Epithelial cell of esophagus (primary cell): ENCODE data around the gene EFNA5.

Experiments
- DNase-seq: peaks from one replicate; pipeline ENCODE4 v3.0.0; 2010; ENCODE audit warnings: low read depth
- H3K4me3 ChIP-seq: 2 replicates; pipeline ENCODE4 v1.5.1; 2011; ENCODE audit warnings: mild to moderate bottlenecking, low read length, control low read depth
- CTCF ChIP-seq: IDR thresholded peaks from 2 replicates; pipeline ENCODE4 v1.5.1; 2011; ENCODE audit warnings: low read depth, mild to moderate bottlenecking, low read length, control low read depth, inconsistent platforms; ENCODE audit not compliant: insufficient read depth; ENCODE audit errors: missing control alignments

EFNA5 gene

GRCh38 chr5:107617052-107617451 lies 53.7 kb downstream of the EFNA5 start:
- no peak for TF ChIP-seq CTCF
- H3K4me3 ChIP-seq: no peak overlapping the region
- DNase-seq: no peak

GRCh38 chr5:107616213-107616612 lies 54.5 kb downstream of the EFNA5 start:
- no peak for TF ChIP-seq CTCF
- H3K4me3 ChIP-seq: no peak overlapping the region
- DNase-seq: no peak

- no peak for DNase-seq
- TF ChIP-seq CTCF: no peak
- H3K4me3 ChIP-seq: no peak overlapping the region
Measured at GRCh38 chr5:107615299-107615817, 55.4 kb downstream of the EFNA5 start.

- H3K4me3 ChIP-seq: no peak overlapping the region
- DNase-seq: no peak
- no peak for TF ChIP-seq CTCF
Measured at GRCh38 chr5:107612541-107612940, 58.2 kb downstream of the EFNA5 start.

GRCh38 chr5:107610798-107611197 lies 59.9 kb downstream of the EFNA5 start:
- TF ChIP-seq CTCF: no peak
- no peak overlapping the region for H3K4me3 ChIP-seq
- no peak for DNase-seq

GRCh38 chr5:107607671-107608345 lies 62.9 kb downstream of the EFNA5 start:
- DNase-seq: peak; percentile 56
- no peak overlapping the region for H3K4me3 ChIP-seq
- peak; percentile 16 for TF ChIP-seq CTCF

- TF ChIP-seq CTCF: no peak
Measured at GRCh38 chr5:107607196-107607595, 63.5 kb downstream of the EFNA5 start.

More at GRCh38 chr5:107607196-107607595, 63.5 kb downstream of the EFNA5 start:
- H3K4me3 ChIP-seq: no peak overlapping the region
- DNase-seq: no peak
